Adrenal gland (tissue), 12 donors: ENCODE data around the gene DIP2A. TPM values are rescaled to one million over a fixed set of nuclear protein-coding genes. Genes with fewer than 3 reads are reported as not detected.

Source experiments
- DNase-seq, 7 donors: peaks; one replicate each; pipeline ENCODE4 v3.0.0-alpha.2; 2019 to 2020
- H3K27ac ChIP-seq, 5 donors: fragments of 200-600 bp; sonication (generic) in 4 of 5; 1 replicate in 3 of 5; 2 replicates in 2 of 5; pipeline versions ENCODE4 v1.5.1 to v1.8.0; 2016 to 2020; ENCODE audit warnings: mild to moderate bottlenecking in 1 of 5
- H3K27me3 ChIP-seq: fragments of 200-600 bp; 2 replicates; pipeline ENCODE4 v1.8.0; 2021
- H3K36me3 ChIP-seq, 2 donors: fragments of 200-600 bp; replicated peaks in 1 of 2; 1 replicate in 1 of 2; 2 replicates in 1 of 2; pipeline versions ENCODE4 v1.5.1 to v1.8.0; 2018 to 2022
- H3K4me1 ChIP-seq, 2 donors: fragments of 200-600 bp; replicated peaks in 1 of 2; 1 replicate in 1 of 2; 2 replicates in 1 of 2; pipeline versions ENCODE4 v1.5.1 to v1.8.0; 2018 to 2021
- H3K4me3 ChIP-seq, 4 donors: fragments of 200-600 bp; sonication (generic) in 3 of 4; one replicate each; pipeline ENCODE4 v1.5.1; 2016 to 2018
- H3K9me3 ChIP-seq, 3 donors: fragments of 200-600 bp; sonication (generic) in 1 of 3; replicated peaks in 1 of 3; 1 replicate in 2 of 3; 2 replicates in 1 of 3; pipeline versions ENCODE4 v1.5.1 to v1.8.0; 2016 to 2021
- POLR2A ChIP-seq, 2 donors: fragments of 450-650 bp; IDR thresholded peaks; one replicate each; pipeline ENCODE4 v1.6.1; 2017; ENCODE audit warnings: antibody characterized with exemption in 2 of 2, mild to moderate bottlenecking in 2 of 2, moderate library complexity in 1 of 2
- WGBS, 4 donors: extraction: QIAGEN DNeasy Blood & Tissue Kit in 2 of 4; methylation state at CpG; one replicate each; pipeline versions ENCODE4 v1.1.5 to v1.1.7; 2013 to 2017; 5-methylcytosine and 5-hydroxymethylcytosine counted together
- intact Hi-C, 2 donors: fragments of 100-400 bp; cut with DNase I; formaldehyde crosslinking; loops; one replicate each; pipeline versions ENCODE4 v1.14.1 to v1.15.0; 2022 to 2023
- polyA plus RNA-seq, 3 donors: library from polyadenylated mRNA; stranded (reverse); fragments of 200-250 nt in 2 of 3; fragments of 350-450 nt in 1 of 3; fragmentation: Illumina TruSeq in 1 of 3; extraction: RNeasy Lipid Tissue Mini Kit (QIAGEN cat#74804) in 1 of 3; gene quantifications; one replicate each; pipeline ENCODE4 v1.2.3, GENCODE V29; 2013 to 2014
- total RNA-seq, 9 donors: library from RNA; depleted of rRNA in 4 of 9; stranded (reverse); fragments of >200 nt in 4 of 9; fragments of 120-200 nt in 1 of 9; fragmentation: NEBNext Ultra II Directional in 1 of 9; extraction: Animal tissue kit (Norgen Biotek cat#: 25700) in 1 of 9; gene quantifications; one replicate each; pipeline versions ENCODE4 v1.1.0 to v1.2.4, GENCODE V29; 2013 to 2023
- TF ChIP-seq, protein P1 (sequence below), 6 experiments: fragments of 450-650 bp in 4 of 6; fragments of 200-600 bp in 2 of 6; sonication (generic) in 1 of 6; IDR thresholded peaks; 1 replicate in 5 of 6; 2 replicates in 1 of 6; pipeline versions ENCODE4 v1.5.1 to v1.8.0; 2016 to 2021; ENCODE audit warnings: antibody characterized with exemption in 6 of 6, mild to moderate bottlenecking in 2 of 6, moderate library complexity in 1 of 6
- donor health status: healthy with polysubstance abuse.
- donor health status: Bipolar disorder and iron deficiency.
- donor health status: DM: yes; HTN: yes; CAD: no.
- donor health status: DM: no; HTN: no; CAD: no.
- donor health status: DM: no; HTN: no; CAD: no.
- donor health status: DM: yes; HTN: yes; CAD: no.

The DIP2A gene
- total and polyA plus RNA-seq, 12 donors = 22.0 to 61.7 (median 35.4) TPM

DNA sequence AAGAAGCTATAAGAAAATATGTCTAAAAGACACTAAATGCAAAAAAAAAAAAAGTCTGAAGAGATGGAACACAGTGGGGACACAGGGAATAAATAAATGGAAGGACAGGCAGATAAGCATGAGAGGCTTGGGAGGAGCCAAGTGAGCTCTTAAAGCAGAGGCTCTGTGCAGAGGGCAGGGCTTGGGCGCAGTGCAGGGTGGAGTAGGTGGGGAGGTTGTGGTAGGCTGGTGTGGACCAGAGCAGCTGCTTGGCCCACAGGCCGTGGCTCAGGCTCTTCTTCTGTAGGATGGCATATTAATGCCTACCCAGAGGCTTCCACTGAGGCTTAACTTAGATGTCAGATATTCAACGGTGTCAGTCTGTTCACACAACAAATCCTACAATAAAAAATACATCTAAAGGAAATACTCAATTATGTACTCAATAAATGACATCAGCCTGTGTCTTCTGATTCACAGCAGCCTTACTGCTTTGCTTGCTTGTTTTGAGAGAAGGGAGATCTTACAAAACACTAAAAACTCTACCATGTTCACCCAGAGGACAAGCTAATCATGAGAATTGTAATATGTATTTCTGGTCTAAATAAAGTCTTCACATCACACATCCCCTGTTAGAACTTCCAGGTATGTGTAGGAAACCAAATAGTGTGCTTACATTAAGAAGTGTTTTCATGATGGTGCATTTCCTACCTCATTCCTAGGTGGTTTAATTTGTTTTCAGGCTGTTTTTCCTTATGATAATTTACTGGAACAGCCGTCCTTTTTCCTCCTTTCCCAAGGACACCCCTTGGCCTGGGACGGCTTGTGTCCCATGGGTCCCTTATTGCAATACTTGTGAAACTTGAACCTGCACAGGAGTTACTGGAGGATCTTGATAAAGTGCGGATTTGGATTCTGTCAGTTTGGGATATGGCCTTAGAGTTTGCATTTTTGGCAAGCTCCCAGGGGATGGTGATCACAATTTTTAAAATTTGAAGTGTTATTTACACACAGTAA lies 24.9 kb downstream of the DIP2A start:
- no peak for TF ChIP-seq POLR2A (IDR thresholded peaks at IDR 0.05)
- TF ChIP-seq, protein P1, sequence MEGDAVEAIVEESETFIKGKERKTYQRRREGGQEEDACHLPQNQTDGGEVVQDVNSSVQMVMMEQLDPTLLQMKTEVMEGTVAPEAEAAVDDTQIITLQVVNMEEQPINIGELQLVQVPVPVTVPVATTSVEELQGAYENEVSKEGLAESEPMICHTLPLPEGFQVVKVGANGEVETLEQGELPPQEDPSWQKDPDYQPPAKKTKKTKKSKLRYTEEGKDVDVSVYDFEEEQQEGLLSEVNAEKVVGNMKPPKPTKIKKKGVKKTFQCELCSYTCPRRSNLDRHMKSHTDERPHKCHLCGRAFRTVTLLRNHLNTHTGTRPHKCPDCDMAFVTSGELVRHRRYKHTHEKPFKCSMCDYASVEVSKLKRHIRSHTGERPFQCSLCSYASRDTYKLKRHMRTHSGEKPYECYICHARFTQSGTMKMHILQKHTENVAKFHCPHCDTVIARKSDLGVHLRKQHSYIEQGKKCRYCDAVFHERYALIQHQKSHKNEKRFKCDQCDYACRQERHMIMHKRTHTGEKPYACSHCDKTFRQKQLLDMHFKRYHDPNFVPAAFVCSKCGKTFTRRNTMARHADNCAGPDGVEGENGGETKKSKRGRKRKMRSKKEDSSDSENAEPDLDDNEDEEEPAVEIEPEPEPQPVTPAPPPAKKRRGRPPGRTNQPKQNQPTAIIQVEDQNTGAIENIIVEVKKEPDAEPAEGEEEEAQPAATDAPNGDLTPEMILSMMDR (IDR thresholded peaks at IDR 0.05) = no peak
- Histone ChIP-seq H3K4me1 (peaks cover 0 to 8% of the 10 kb centered on the region in 2 donors), H3K27ac (no peak overlapping the region), H3K4me3 (no peak overlapping the region), H3K27me3 (no peaks in the 10 kb centered on the region), H3K36me3 (no peaks in the 10 kb centered on the region), H3K9me3 (no peaks in the 10 kb centered on the region)
- intact Hi-C loops = no loop called here
- 66 to 79% (median 69%) methylated on average over 6 of the region's 6 CpGs for WGBS, 4 donors
- DNase-seq = no peak

DNA sequence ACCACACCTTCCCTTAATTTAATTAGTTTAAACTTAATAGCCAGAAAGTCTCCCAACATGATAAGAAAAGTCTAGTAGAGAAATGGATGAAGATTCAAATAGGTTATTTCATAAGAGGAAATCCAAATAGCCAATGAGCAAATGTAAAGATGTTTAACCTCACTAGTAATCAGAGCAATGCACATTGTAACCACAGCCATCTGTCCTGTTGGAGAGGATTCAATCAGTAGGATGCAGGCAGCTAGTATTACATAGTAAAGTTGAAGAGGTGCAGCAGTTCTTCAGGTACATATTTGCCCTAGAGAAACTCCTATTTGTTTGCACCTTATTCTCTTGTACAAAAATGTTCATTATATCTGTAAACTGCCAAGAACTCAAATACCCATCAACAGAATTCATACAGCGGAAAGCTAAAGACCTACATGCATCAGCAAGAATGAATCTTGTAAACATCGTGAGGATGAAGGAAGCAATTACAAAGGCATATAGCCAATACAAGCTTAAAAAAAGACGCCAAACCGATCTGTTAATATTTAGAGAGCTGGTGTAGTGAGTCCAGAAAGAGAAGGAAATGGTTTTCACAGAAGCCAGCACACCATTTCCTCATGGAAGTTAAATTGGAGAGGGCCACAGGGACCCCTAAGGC lies 27.9 kb downstream of the DIP2A start:
- TF ChIP-seq, protein P1 (IDR thresholded peaks at IDR 0.05) = no peak
- no peak for TF ChIP-seq POLR2A (IDR thresholded peaks at IDR 0.05)
- no peak for DNase-seq
- Histone ChIP-seq H3K9me3 (no peaks in the 10 kb centered on the region), H3K4me1 (peaks cover 0 to 8% of the 10 kb centered on the region in 2 donors), H3K27ac (no peak overlapping the region), H3K4me3 (no peak overlapping the region), H3K36me3 (no peaks in the 10 kb centered on the region), H3K27me3 (no peaks in the 10 kb centered on the region)
- WGBS, 4 donors = 84 to 91% (median 88%) methylated on average over 4 of the region's 4 CpGs
- intact Hi-C loops = no loop called here

GRCh38 chr21:46489162-46489663 lies 30.5 kb downstream of the DIP2A start:
- WGBS, 4 donors = 66 to 95% (median 82%) methylated on average over 5 to 6 of the region's 6 CpGs
- H3K4me3 ChIP-seq = no peak overlapping the region
- intact Hi-C loops = no loop called here
- H3K27me3 ChIP-seq = no peaks in the 10 kb centered on the region
- TF ChIP-seq, protein P1 (IDR thresholded peaks at IDR 0.05) = no peak
- no peak for TF ChIP-seq POLR2A (IDR thresholded peaks at IDR 0.05)
- no peak for DNase-seq
- H3K4me1 ChIP-seq = no peaks in the 10 kb centered on the region
- no peaks in the 10 kb centered on the region for H3K36me3 ChIP-seq
- no peak overlapping the region for H3K27ac ChIP-seq
- no peaks in the 10 kb centered on the region for H3K9me3 ChIP-seq

GRCh38 chr21:46489800-46490199 lies 31.1 kb downstream of the DIP2A start:
- peak in 1 of 7 donors; percentile 13 for DNase-seq
- intact Hi-C loops = no loop called here
- Histone ChIP-seq H3K36me3 (no peaks in the 10 kb centered on the region), H3K27ac (no peak overlapping the region), H3K27me3 (no peaks in the 10 kb centered on the region), H3K4me1 (no peaks in the 10 kb centered on the region), H3K4me3 (no peak overlapping the region), H3K9me3 (no peaks in the 10 kb centered on the region)
- TF ChIP-seq, protein P1 (IDR thresholded peaks at IDR 0.05) = no peak
- no peak for TF ChIP-seq POLR2A (IDR thresholded peaks at IDR 0.05)
- 67 to 86% (median 75%) methylated on average over 10 of the region's 10 CpGs for WGBS, 4 donors
